ENCODE data around the gene GNAL. TPM values are rescaled to one million over a fixed set of nuclear protein-coding genes. Genes with fewer than 3 reads are reported as not detected.
A peak's percentile ranks its signal among the peaks of the same experiment; 100 is the strongest.

The GNAL gene
- total RNA-seq, 1 experiment from 2014 or later, result 10.6 TPM

GRCh38 chr18:11818486-11819203 lies 129.6 kb downstream of the GNAL start:
- in situ Hi-C loops (cut with HindIII; ENCODE audit: low pct_unique_long_range_greater_than_20kb, low sequenced_read_pairs), result no loop called here
- DNase-seq (ENCODE audit: low read depth), result no peak

GRCh38 chr18:11819938-11820337 lies 130.9 kb downstream of the GNAL start:
- in situ Hi-C loops (cut with HindIII; ENCODE audit: low pct_unique_long_range_greater_than_20kb, low sequenced_read_pairs), result no loop called here
- no peak for DNase-seq (ENCODE audit: low read depth)

GRCh38 chr18:11820697-11821096 lies 131.6 kb downstream of the GNAL start:
- in situ Hi-C loops (cut with HindIII; ENCODE audit: low pct_unique_long_range_greater_than_20kb, low sequenced_read_pairs), result no loop called here
- no peak for DNase-seq (ENCODE audit: low read depth)

- DNase-seq (ENCODE audit: low read depth), result no peak
- in situ Hi-C loops (cut with HindIII; ENCODE audit: low pct_unique_long_range_greater_than_20kb, low sequenced_read_pairs), result no loop called here
Observed at GRCh38 chr18:11821208-11821607, 132.1 kb downstream of the GNAL start.

GRCh38 chr18:11821643-11822237 lies 132.7 kb downstream of the GNAL start:
- DNase-seq (ENCODE audit: low read depth), result no peak
- in situ Hi-C loops (cut with HindIII; ENCODE audit: low pct_unique_long_range_greater_than_20kb, low sequenced_read_pairs), result no loop called here

GRCh38 chr18:11823545-11823944 lies 134.5 kb downstream of the GNAL start:
- in situ Hi-C loops (cut with HindIII; ENCODE audit: low pct_unique_long_range_greater_than_20kb, low sequenced_read_pairs), result no loop called here
- DNase-seq (ENCODE audit: low read depth), result no peak

- DNase-seq (ENCODE audit: low read depth), result no peak
- in situ Hi-C loops (cut with HindIII; ENCODE audit: low pct_unique_long_range_greater_than_20kb, low sequenced_read_pairs), result no loop called here
Observed at GRCh38 chr18:11826836-11827235, 137.8 kb downstream of the GNAL start.

- DNase-seq (ENCODE audit: low read depth), result no peak
- in situ Hi-C loops (cut with HindIII; ENCODE audit: low pct_unique_long_range_greater_than_20kb, low sequenced_read_pairs), result no loop called here
Observed at GRCh38 chr18:11828786-11829432, 139.8 kb downstream of the GNAL start.

- no peak for DNase-seq (ENCODE audit: low read depth)
- in situ Hi-C loops (cut with HindIII; ENCODE audit: low pct_unique_long_range_greater_than_20kb, low sequenced_read_pairs), result no loop called here
Observed at GRCh38 chr18:11830585-11830984, 141.5 kb downstream of the GNAL start.

- in situ Hi-C loops (cut with HindIII; ENCODE audit: low pct_unique_long_range_greater_than_20kb, low sequenced_read_pairs), result no loop called here
- DNase-seq (ENCODE audit: low read depth), result no peak
Observed at GRCh38 chr18:11831921-11832320, 142.9 kb downstream of the GNAL start.

- no peak for DNase-seq (ENCODE audit: low read depth)
- in situ Hi-C loops (cut with HindIII; ENCODE audit: low pct_unique_long_range_greater_than_20kb, low sequenced_read_pairs), result no loop called here
Observed at GRCh38 chr18:11834772-11835171, 145.7 kb downstream of the GNAL start.

GRCh38 chr18:11839556-11839955 lies 150.5 kb downstream of the GNAL start:
- in situ Hi-C loops (cut with HindIII; ENCODE audit: low pct_unique_long_range_greater_than_20kb, low sequenced_read_pairs), result no loop called here

GRCh38 chr18:11840493-11840892 lies 151.4 kb downstream of the GNAL start:
- in situ Hi-C loops (cut with HindIII; ENCODE audit: low pct_unique_long_range_greater_than_20kb, low sequenced_read_pairs), result no loop called here
- no peak for DNase-seq (ENCODE audit: low read depth)

More at GRCh38 chr18:11839556-11839955, 150.5 kb downstream of the GNAL start:
- DNase-seq (ENCODE audit: low read depth), result no peak

- in situ Hi-C loops (cut with HindIII; ENCODE audit: low pct_unique_long_range_greater_than_20kb, low sequenced_read_pairs), result no loop called here
Observed at GRCh38 chr18:11842562-11842961, 153.5 kb downstream of the GNAL start.

GRCh38 chr18:11844436-11844835 lies 155.4 kb downstream of the GNAL start:
- in situ Hi-C loops (cut with HindIII; ENCODE audit: low pct_unique_long_range_greater_than_20kb, low sequenced_read_pairs), result no loop called here
- DNase-seq (ENCODE audit: low read depth), result no peak

More at GRCh38 chr18:11842562-11842961, 153.5 kb downstream of the GNAL start:
- no peak for DNase-seq (ENCODE audit: low read depth)

GRCh38 chr18:11845654-11846053 lies 156.6 kb downstream of the GNAL start:
- in situ Hi-C loops (cut with HindIII; ENCODE audit: low pct_unique_long_range_greater_than_20kb, low sequenced_read_pairs), result no loop called here
- no peak for DNase-seq (ENCODE audit: low read depth)

GRCh38 chr18:11847811-11848210 lies 158.7 kb downstream of the GNAL start:
- DNase-seq (ENCODE audit: low read depth), result no peak
- in situ Hi-C loops (cut with HindIII; ENCODE audit: low pct_unique_long_range_greater_than_20kb, low sequenced_read_pairs), result no loop called here

- no peak for DNase-seq (ENCODE audit: low read depth)
- in situ Hi-C loops (cut with HindIII; ENCODE audit: low pct_unique_long_range_greater_than_20kb, low sequenced_read_pairs), result no loop called here
Observed at GRCh38 chr18:11849279-11849678, 160.2 kb downstream of the GNAL start.

GRCh38 chr18:11849841-11850634 lies 161.0 kb downstream of the GNAL start:
- in situ Hi-C loops (cut with HindIII; ENCODE audit: low pct_unique_long_range_greater_than_20kb, low sequenced_read_pairs), result no loop called here
- peak; percentile 79 for DNase-seq (ENCODE audit: low read depth)
